H1 (cell line): Measurements from ENCODE around the gene ZNF556. TPM values are rescaled to one million over a fixed set of nuclear protein-coding genes. Genes with fewer than 3 reads are reported as not detected.

Experiments
- CTCF ChIA-PET: fragments of 300-600 bp; sonication (Branson Sonifier 250); formaldehyde crosslinking; loops from one replicate; lab custom pipeline; 2021; ENCODE audit not compliant: partially characterized antibody; lab: Charles Lee
- POLR2A ChIA-PET: fragments of 300-600 bp; sonication (Branson Sonifier 250); formaldehyde crosslinking; loops from one replicate; lab custom pipeline; 2021; ENCODE audit warnings: inconsistent platforms; ENCODE audit not compliant: partially characterized antibody; lab: Charles Lee
- DNase-seq, 2 experiments: peaks; one replicate each; pipeline versions ENCODE4 v3.0.0 to v3.0.0-alpha.2; 2010 to 2022; ENCODE audit warnings: low spot score in 2 of 2, low read depth in 1 of 2, mixed read lengths in 1 of 2
- FAIRE-seq: peaks from 2 replicates; lab custom pipeline; 2011; peaks lifted over from hg19 to GRCh38; lab: Jason Lieb, UNC
- H2AFZ ChIP-seq: 2 replicates; pipeline ENCODE4 v1.8.1; 2012; ENCODE audit warnings: low read length, inconsistent platforms
- H2AK5ac ChIP-seq: 2 replicates; pipeline ENCODE4 v1.6.1; 2013; ENCODE audit warnings: low read depth, low read length
- H2BK120ac ChIP-seq: replicated peaks from 2 replicates; pipeline ENCODE3; 2013; ENCODE audit warnings: low read depth, low read length, inconsistent platforms
- H2BK12ac ChIP-seq: 2 replicates; pipeline ENCODE4 v1.6.1; 2013; ENCODE audit warnings: low read depth, low read length
- H2BK15ac ChIP-seq: 2 replicates; pipeline ENCODE4 v1.6.1; 2013; ENCODE audit warnings: low read length
- H2BK20ac ChIP-seq: 2 replicates; pipeline ENCODE4 v1.6.1; 2013; ENCODE audit warnings: low read length
- H2BK5ac ChIP-seq: 2 replicates; pipeline ENCODE4 v1.6.1; 2013; ENCODE audit warnings: low read depth, low read length
- H3K14ac ChIP-seq: 2 replicates; pipeline ENCODE4 v1.6.1; 2013; ENCODE audit warnings: inconsistent platforms; ENCODE audit not compliant: insufficient read length
- H3K18ac ChIP-seq: 2 replicates; pipeline ENCODE4 v1.6.1; 2013; ENCODE audit warnings: low read length; ENCODE audit errors: extremely low read depth
- H3K23ac ChIP-seq: 2 replicates; pipeline ENCODE4 v1.6.1; 2013; ENCODE audit warnings: inconsistent platforms; ENCODE audit not compliant: insufficient read length
- H3K23me2 ChIP-seq: 2 replicates; pipeline ENCODE4 v1.6.1; 2013; ENCODE audit warnings: low read depth, low read length
- H3K27ac ChIP-seq: 2 replicates; pipeline ENCODE4 v1.6.1; 2011; ENCODE audit warnings: low read depth, low read length, inconsistent platforms
- H3K27me3 ChIP-seq, 4 experiments: replicated peaks in 1 of 4; 1 replicate in 1 of 4; 2 replicates in 3 of 4; pipeline versions ENCODE4 v1.6.1 to v1.8.1; 2011 to 2013; ENCODE audit warnings: low read length in 3 of 4, mild to moderate bottlenecking in 3 of 4, inconsistent platforms in 2 of 4, mixed read lengths in 2 of 4, moderate library complexity in 1 of 4; ENCODE audit not compliant: control insufficient read depth in 3 of 4, insufficient read depth in 3 of 4; ENCODE audit errors: extremely low read depth in 1 of 4
- H3K36me3 ChIP-seq, 4 experiments: 2 replicates each; pipeline versions ENCODE4 v1.6.1 to v1.8.1; 2011 to 2013; ENCODE audit warnings: mild to moderate bottlenecking in 4 of 4, low read length in 3 of 4, moderate library complexity in 2 of 4, control low read depth in 1 of 4, inconsistent platforms in 1 of 4; ENCODE audit not compliant: insufficient read depth in 4 of 4, control insufficient read depth in 2 of 4
- H3K4ac ChIP-seq: replicated peaks from 2 replicates; pipeline ENCODE3; 2013; ENCODE audit warnings: low read length, low read depth, mixed read lengths, inconsistent platforms; ENCODE audit not compliant: insufficient read length
- H3K4me1 ChIP-seq, 4 experiments: replicated peaks in 1 of 4; 1 replicate in 1 of 4; 2 replicates in 3 of 4; pipeline versions ENCODE4 v1.6.1 to v1.8.1; 2011 to 2013; ENCODE audit warnings: low read length in 3 of 4, inconsistent platforms in 2 of 4, mixed read lengths in 1 of 4; ENCODE audit not compliant: insufficient read depth in 4 of 4, control insufficient read depth in 3 of 4
- H3K4me2 ChIP-seq, 2 experiments: 2 replicates each; pipeline versions ENCODE4 v1.6.1 to v1.8.1; 2011 to 2013; ENCODE audit warnings: low read depth in 2 of 2, low read length in 2 of 2, control low read depth in 1 of 2, inconsistent platforms in 1 of 2, mild to moderate bottlenecking in 1 of 2; ENCODE audit not compliant: insufficient read depth in 1 of 2
- H3K4me3 ChIP-seq, 4 experiments: fragments of 200-600, 300-600 bp in 1 of 4; sonication (generic), shearing (Covaris generic), sonication (Bioruptor Twin) in 1 of 4; 2 replicates each; pipeline versions ENCODE4 v1.5.1 to v1.8.1; 2011 to 2016; ENCODE audit warnings: low read length in 4 of 4, low read depth in 3 of 4, control low read depth in 2 of 4, inconsistent platforms in 2 of 4, mild to moderate bottlenecking in 2 of 4, mixed read lengths in 1 of 4, moderate library complexity in 1 of 4; ENCODE audit not compliant: insufficient read depth in 2 of 4; ENCODE audit errors: extremely low read depth in 1 of 4
- H3K56ac ChIP-seq: replicated peaks from 2 replicates; pipeline ENCODE3; 2013; ENCODE audit warnings: low read depth, mild to moderate bottlenecking, mixed read lengths, low read length, inconsistent platforms; ENCODE audit not compliant: insufficient read length
- H3K79me1 ChIP-seq: 2 replicates; pipeline ENCODE4 v1.6.1; 2013; ENCODE audit warnings: low read depth, low read length, control low read depth
- H3K79me2 ChIP-seq, 2 experiments: 2 replicates each; pipeline versions ENCODE4 v1.6.1 to v1.8.1; 2012 to 2013; ENCODE audit warnings: low read length in 2 of 2, mild to moderate bottlenecking in 2 of 2, inconsistent platforms in 1 of 2; ENCODE audit not compliant: insufficient read depth in 2 of 2, control insufficient read depth in 1 of 2
- H3K9ac ChIP-seq, 4 experiments: replicated peaks in 1 of 4; 1 replicate in 1 of 4; 2 replicates in 3 of 4; pipeline versions ENCODE4 v1.6.1 to v1.8.1; 2011 to 2013; ENCODE audit warnings: low read depth in 3 of 4, low read length in 3 of 4, control low read depth in 2 of 4, mild to moderate bottlenecking in 2 of 4, moderate library complexity in 2 of 4, inconsistent platforms in 1 of 4; ENCODE audit errors: extremely low read depth in 1 of 4
- H3K9me3 ChIP-seq, 2 experiments: 2 replicates each; pipeline versions ENCODE4 v1.6.1 to v1.8.1; 2012 to 2013; ENCODE audit warnings: mild to moderate bottlenecking in 2 of 2, moderate library complexity in 2 of 2, control low read depth in 1 of 2, inconsistent platforms in 1 of 2, low read depth in 1 of 2, low read length in 1 of 2, mixed read lengths in 1 of 2; ENCODE audit not compliant: insufficient read depth in 2 of 2
- H4K20me1 ChIP-seq, 2 experiments: replicated peaks in 1 of 2; 2 replicates each; pipeline versions ENCODE3 to v1.8.1; 2011 to 2013; ENCODE audit warnings: inconsistent platforms in 2 of 2, low read length in 2 of 2, mild to moderate bottlenecking in 1 of 2; ENCODE audit not compliant: insufficient read depth in 2 of 2, control insufficient read depth in 1 of 2
- H4K5ac ChIP-seq: 2 replicates; pipeline ENCODE4 v1.6.1; 2013; ENCODE audit warnings: low read length, low read depth, mixed read lengths, inconsistent platforms; ENCODE audit not compliant: insufficient read length
- H4K8ac ChIP-seq: 2 replicates; pipeline ENCODE4 v1.8.0; 2013; ENCODE audit warnings: mild to moderate bottlenecking, moderate library complexity, low read length, inconsistent platforms; ENCODE audit not compliant: insufficient read depth; ENCODE audit errors: extremely low read depth
- H4K91ac ChIP-seq: replicated peaks from 2 replicates; pipeline ENCODE3; 2013; ENCODE audit warnings: low read length, mixed read lengths, inconsistent platforms; ENCODE audit not compliant: insufficient read length
- CBX8 ChIP-seq: fragments of 300-800, 300-1000 bp; sonication (generic); IDR thresholded peaks from 2 replicates; pipeline ENCODE4 v1.7.1; 2016; ENCODE audit warnings: low read depth, low read length, borderline replicate concordance
- FOSL1 ChIP-seq: IDR thresholded peaks from 2 replicates; pipeline ENCODE4 v1.6.1; 2011; ENCODE audit warnings: mild to moderate bottlenecking, low read depth, low read length, moderate library complexity; ENCODE audit not compliant: insufficient read depth
- RAD21 ChIP-seq, 2 experiments: IDR thresholded peaks in 1 of 2; conservative IDR thresholded peaks in 1 of 2; 2 replicates each; pipeline ENCODE4 v1.6.1; 2011; ENCODE audit warnings: low read depth in 2 of 2, low read length in 2 of 2, improper control_type of control experiment in 1 of 2, inconsistent platforms in 1 of 2, mild to moderate bottlenecking in 1 of 2, moderate library complexity in 1 of 2
- RXRA ChIP-seq: IDR thresholded peaks from 2 replicates; pipeline ENCODE4 v1.6.1; 2011; ENCODE audit warnings: low read depth, mild to moderate bottlenecking, low read length, moderate library complexity; ENCODE audit not compliant: insufficient read depth
- WGBS, 2 experiments: shearing (Covaris generic) in 1 of 2; methylation state at CpG; one replicate each; pipeline versions ENCODE4 v1.1.6 to v1.1.7; 2013 to 2015; ENCODE audit warnings: low lambda C conversion rate in 2 of 2, mixed read lengths in 2 of 2, inconsistent platforms in 1 of 2, low coverage in 1 of 2, missing lambda C conversion rate in 1 of 2; ENCODE audit not compliant: insufficient replicate concordance in 2 of 2, insufficient coverage in 1 of 2, insufficient read length in 1 of 2; ENCODE audit errors: extremely low coverage in 1 of 2, missing lambda C conversion rate in 1 of 2; 5-methylcytosine and 5-hydroxymethylcytosine counted together
- polyA plus RNA-seq, 7 experiments: library from polyadenylated mRNA; depleted of rRNA in 3 of 7; stranded (reverse) in 5 of 7; unstranded in 2 of 7; fragments of >200 nt in 5 of 7; fragments of 200-250 nt in 2 of 7; gene quantifications; 1 replicate in 5 of 7; 2 replicates in 1 of 7; 4 replicates in 1 of 7; pipeline versions ENCODE4 v1.2.1 to v1.2.3, GENCODE V29; 2011 to 2013; ENCODE audit warnings: missing spikeins in 2 of 7, mixed read lengths in 2 of 7
- total RNA-seq: library from RNA; stranded (reverse); fragmentation: NEBNext Ultra II Directional; extraction: Animal tissue kit (Norgen Biotek cat#: 25700); gene quantifications from 2 replicates; pipeline ENCODE4 v1.2.1, GENCODE V29; 2021

ZNF556 gene
- total and polyA plus RNA-seq, 2 of the 8 experiments (the other 6 are each of a cell fraction or from before 2014, with no cell fraction given): not detected

GRCh38 chr19:2823646-2824045 lies 43.5 kb upstream of the ZNF556 start:
- no peak for DNase-seq
- WGBS, 2 experiments: 91% methylated on average over 9 of the region's 9 CpGs; no CpG with 5 or more reads in 1 of the 2 experiments

More at GRCh38 chr19:2823646-2824045, 43.5 kb upstream of the ZNF556 start:
- no peak for TF ChIP-seq RAD21 (IDR thresholded peaks at IDR 0.05 in 1 of 2, conservative IDR thresholded peaks at IDR 0.05 in 1 of 2; ENCODE audit: low read depth in 2 of 2, low read length in 2 of 2)
- no peak for TF ChIP-seq FOSL1
- no peak for TF ChIP-seq CBX8
- no peak for TF ChIP-seq RXRA
- Histone ChIP-seq H3K27ac (no peak overlapping the region), H4K5ac (no peak overlapping the region), H3K79me2 (no peaks in the 10 kb centered on the region), H2BK15ac (no peak overlapping the region), H2AFZ (no peak overlapping the region), H3K79me1 (no peaks in the 10 kb centered on the region), H3K4me2 (no peak overlapping the region), H2BK120ac (no peak overlapping the region), H3K36me3 (peaks cover 0 to 19% (median 2%) of the 10 kb centered on the region in 4 experiments; a peak in 4 of 8 replicates), H3K9me3 (peaks cover 11 to 12% of the 10 kb centered on the region in 2 experiments), H2BK5ac (no peak overlapping the region), H3K4ac (no peak overlapping the region), H3K23ac (no peak overlapping the region), H4K91ac (no peak overlapping the region), H3K4me3 (no peak overlapping the region), H3K14ac (no peak overlapping the region), H3K23me2 (peaks cover 4% of the 10 kb centered on the region; the same call in 1 of the 2 replicates), H2BK20ac (no peak overlapping the region), H3K18ac (no peak overlapping the region), H4K20me1 (no peaks in the 10 kb centered on the region), H3K56ac (no peak overlapping the region), H3K9ac (no peak overlapping the region), H2AK5ac (no peak overlapping the region), H3K27me3 (no peaks in the 10 kb centered on the region), H3K4me1 (no peaks in the 10 kb centered on the region), H2BK12ac (no peak overlapping the region), H4K8ac (no peak overlapping the region)
- ChIA-PET CTCF (interaction anchor here (0.9 to 1.0 kb wide), 2 partner anchors 8 to 48 kb away, joined by 3 read pairs; no protein-coding TSS in a partner anchor), POLR2A (interaction anchor here (0.7 kb wide), 1 partner anchor 8 kb away, joined by 3 read pairs; no protein-coding TSS in a partner anchor)
- FAIRE-seq: no peak
